IgD-negative memory B cell (primary cell): Measurements from ENCODE around the gene MYO15B. TPM values are rescaled to one million over a fixed set of nuclear protein-coding genes. Genes with fewer than 3 reads are reported as not detected.

Source experiments
- H3K27ac Mint-ChIP-seq, 3 donors: one replicate each; pipeline ENCODE4 v1.8.0; 2020 to 2022; ENCODE audit warnings: mild to moderate bottlenecking in 3 of 3, mixed read lengths in 3 of 3, moderate library complexity in 1 of 3
- H3K27me3 Mint-ChIP-seq: one replicate; pipeline ENCODE4 v1.8.0; 2021; ENCODE audit warnings: mixed read lengths
- H3K36me3 Mint-ChIP-seq: one replicate; pipeline ENCODE4 v1.8.0; 2020; ENCODE audit warnings: mild to moderate bottlenecking, mixed read lengths
- H3K4me1 Mint-ChIP-seq, 3 donors: one replicate each; pipeline ENCODE4 v1.8.0; 2020 to 2022; ENCODE audit warnings: mixed read lengths in 3 of 3, mild to moderate bottlenecking in 1 of 3
- H3K4me3 Mint-ChIP-seq, 4 donors: one replicate each; pipeline ENCODE4 v1.8.0; 2020 to 2022; ENCODE audit warnings: mild to moderate bottlenecking in 4 of 4, mixed read lengths in 4 of 4, moderate library complexity in 3 of 4
- H3K9me3 Mint-ChIP-seq, 3 donors: one replicate each; pipeline ENCODE4 v1.8.0; 2020 to 2021; ENCODE audit warnings: mixed read lengths in 3 of 3, mild to moderate bottlenecking in 1 of 3
- polyA plus RNA-seq: library from polyadenylated mRNA; unstranded; fragments of 300-500 nt; fragmentation: Illumina TruSeq; gene quantifications from one replicate; pipeline ENCODE4 v1.2.3, GENCODE V29; 2021

Gene MYO15B
- polyA plus RNA-seq, 1 donor from 2014 or later: 2.4 TPM

GRCh38 chr17:75617218-75617617 is 29.6 kb downstream of the MYO15B start:
- no peak overlapping the region for H3K27ac Mint-ChIP-seq
- H3K9me3 Mint-ChIP-seq: no peaks in the 10 kb centered on the region
- no peaks in the 10 kb centered on the region for H3K27me3 Mint-ChIP-seq
- no peak overlapping the region for H3K4me3 Mint-ChIP-seq
- peaks cover 0 to 3% (median 0%) of the 10 kb centered on the region in 3 donors for H3K4me1 Mint-ChIP-seq
- no peaks in the 10 kb centered on the region for H3K36me3 Mint-ChIP-seq

GRCh38 chr17:75617675-75618074 is 30.1 kb downstream of the MYO15B start:
- Mint-ChIP-seq H3K36me3 (no peaks in the 10 kb centered on the region), H3K27ac (no peak overlapping the region), H3K4me1 (peaks cover 0 to 3% (median 2%) of the 10 kb centered on the region in 3 donors), H3K4me3 (no peak overlapping the region), H3K27me3 (no peaks in the 10 kb centered on the region), H3K9me3 (no peaks in the 10 kb centered on the region)

GRCh38 chr17:75619506-75620431 is 32.2 kb downstream of the MYO15B start:
- peaks cover 0 to 3% (median 2%) of the 10 kb centered on the region in 3 donors for H3K4me1 Mint-ChIP-seq
- H3K27me3 Mint-ChIP-seq: no peaks in the 10 kb centered on the region
- H3K27ac Mint-ChIP-seq: no peak overlapping the region
- H3K9me3 Mint-ChIP-seq: no peaks in the 10 kb centered on the region
- no peaks in the 10 kb centered on the region for H3K36me3 Mint-ChIP-seq
- no peak overlapping the region for H3K4me3 Mint-ChIP-seq

GRCh38 chr17:75621489-75621888 is 33.9 kb downstream of the MYO15B start:
- H3K4me3 Mint-ChIP-seq: no peak overlapping the region
- no peak overlapping the region for H3K27ac Mint-ChIP-seq
- H3K9me3 Mint-ChIP-seq: no peaks in the 10 kb centered on the region
- H3K36me3 Mint-ChIP-seq: no peaks in the 10 kb centered on the region
- no peaks in the 10 kb centered on the region for H3K27me3 Mint-ChIP-seq
- H3K4me1 Mint-ChIP-seq: peaks cover 0 to 3% (median 2%) of the 10 kb centered on the region in 3 donors

GRCh38 chr17:75622076-75622475 is 34.5 kb downstream of the MYO15B start:
- H3K27me3 Mint-ChIP-seq: no peaks in the 10 kb centered on the region
- H3K9me3 Mint-ChIP-seq: no peaks in the 10 kb centered on the region
- H3K4me3 Mint-ChIP-seq: peak overlapping the region in 1 of 4 donors; percentile 39
- peak overlapping the region in 1 of 3 donors; percentile 94 for H3K27ac Mint-ChIP-seq
- H3K36me3 Mint-ChIP-seq: no peaks in the 10 kb centered on the region
- peaks cover 0 to 3% (median 2%) of the 10 kb centered on the region in 3 donors for H3K4me1 Mint-ChIP-seq

GRCh38 chr17:75622771-75623273 is 35.2 kb downstream of the MYO15B start:
- H3K9me3 Mint-ChIP-seq: no peaks in the 10 kb centered on the region
- H3K27ac Mint-ChIP-seq: peak overlapping the region in 1 of 3 donors; percentile 94
- H3K4me1 Mint-ChIP-seq: peaks cover 0 to 3% (median 2%) of the 10 kb centered on the region in 3 donors
- peak overlapping the region in 1 of 4 donors; percentile 33 for H3K4me3 Mint-ChIP-seq
- no peaks in the 10 kb centered on the region for H3K36me3 Mint-ChIP-seq
- no peaks in the 10 kb centered on the region for H3K27me3 Mint-ChIP-seq

GRCh38 chr17:75623386-75623785 is 35.8 kb downstream of the MYO15B start:
- H3K27ac Mint-ChIP-seq: no peak overlapping the region
- no peaks in the 10 kb centered on the region for H3K9me3 Mint-ChIP-seq
- no peaks in the 10 kb centered on the region for H3K36me3 Mint-ChIP-seq
- H3K27me3 Mint-ChIP-seq: no peaks in the 10 kb centered on the region
- peaks cover 0 to 3% (median 2%) of the 10 kb centered on the region in 3 donors for H3K4me1 Mint-ChIP-seq
- H3K4me3 Mint-ChIP-seq: no peak overlapping the region

- H3K36me3 Mint-ChIP-seq: no peaks in the 10 kb centered on the region
- H3K27ac Mint-ChIP-seq: peak overlapping the region in 1 of 3 donors; percentile 27
- peaks cover 0 to 3% (median 2%) of the 10 kb centered on the region in 3 donors for H3K4me1 Mint-ChIP-seq
- no peaks in the 10 kb centered on the region for H3K9me3 Mint-ChIP-seq
- H3K27me3 Mint-ChIP-seq: no peaks in the 10 kb centered on the region
- no peak overlapping the region for H3K4me3 Mint-ChIP-seq
Observed at GRCh38 chr17:75624021-75624420, 36.4 kb downstream of the MYO15B start.

- peaks cover 0 to 3% (median 2%) of the 10 kb centered on the region in 3 donors for H3K4me1 Mint-ChIP-seq
- H3K4me3 Mint-ChIP-seq: no peak overlapping the region
- H3K9me3 Mint-ChIP-seq: no peaks in the 10 kb centered on the region
- H3K27ac Mint-ChIP-seq: no peak overlapping the region
- H3K27me3 Mint-ChIP-seq: no peaks in the 10 kb centered on the region
- no peaks in the 10 kb centered on the region for H3K36me3 Mint-ChIP-seq
Observed at GRCh38 chr17:75624714-75625345, 37.2 kb downstream of the MYO15B start.

GRCh38 chr17:75625813-75626486 is 38.4 kb downstream of the MYO15B start:
- Mint-ChIP-seq H3K4me3 (no peak overlapping the region), H3K27me3 (no peaks in the 10 kb centered on the region), H3K4me1 (peaks cover 0 to 3% (median 2%) of the 10 kb centered on the region in 3 donors), H3K27ac (peak overlapping the region in 1 of 3 donors; percentile 80), H3K36me3 (no peaks in the 10 kb centered on the region), H3K9me3 (no peaks in the 10 kb centered on the region)

GRCh38 chr17:75626496-75627038 is 39.0 kb downstream of the MYO15B start:
- Mint-ChIP-seq H3K27ac (peak overlapping the region in 1 of 3 donors; percentile 80), H3K4me1 (peaks cover 0 to 3% (median 2%) of the 10 kb centered on the region in 3 donors), H3K4me3 (no peak overlapping the region)

GRCh38 chr17:75627094-75627493 is 39.5 kb downstream of the MYO15B start:
- Mint-ChIP-seq H3K4me1 (peaks cover 0 to 2% (median 1%) of the 10 kb centered on the region in 3 donors), H3K27ac (no peak overlapping the region), H3K27me3 (no peaks in the 10 kb centered on the region), H3K36me3 (no peaks in the 10 kb centered on the region), H3K4me3 (no peak overlapping the region), H3K9me3 (no peaks in the 10 kb centered on the region)

More at GRCh38 chr17:75626496-75627038, 39.0 kb downstream of the MYO15B start:
- H3K27me3 Mint-ChIP-seq: no peaks in the 10 kb centered on the region
- no peaks in the 10 kb centered on the region for H3K36me3 Mint-ChIP-seq
- no peaks in the 10 kb centered on the region for H3K9me3 Mint-ChIP-seq

GRCh38 chr17:75628425-75628824 is 40.8 kb downstream of the MYO15B start:
- peaks cover 0 to 4% (median 2%) of the 10 kb centered on the region in 3 donors for H3K4me1 Mint-ChIP-seq
- H3K36me3 Mint-ChIP-seq: no peaks in the 10 kb centered on the region
- no peak overlapping the region for H3K27ac Mint-ChIP-seq
- no peaks in the 10 kb centered on the region for H3K9me3 Mint-ChIP-seq
- H3K4me3 Mint-ChIP-seq: no peak overlapping the region
- H3K27me3 Mint-ChIP-seq: no peaks in the 10 kb centered on the region

- H3K27me3 Mint-ChIP-seq: no peaks in the 10 kb centered on the region
- no peaks in the 10 kb centered on the region for H3K9me3 Mint-ChIP-seq
- H3K27ac Mint-ChIP-seq: no peak overlapping the region
- peaks cover 1% of the 10 kb centered on the region for H3K36me3 Mint-ChIP-seq
- peaks cover 2 to 6% (median 3%) of the 10 kb centered on the region in 3 donors for H3K4me1 Mint-ChIP-seq
- H3K4me3 Mint-ChIP-seq: no peak overlapping the region
Observed at GRCh38 chr17:75629157-75629556, 41.6 kb downstream of the MYO15B start.
